Fibroblast of skin of back (primary cell): Measurements from ENCODE around the gene IFT57.
A peak's percentile ranks its signal among the peaks of the same experiment; 100 is the strongest.
"Not testable (repeated sequence)": the region's sequence is repeated elsewhere in the genome, so short reads cannot be mapped to it uniquely, and the experiment has no call there.

Experiments
- DNase-seq: peaks from one replicate; pipeline ENCODE4 v3.0.0-alpha.2; 2013

Gene IFT57

DNA sequence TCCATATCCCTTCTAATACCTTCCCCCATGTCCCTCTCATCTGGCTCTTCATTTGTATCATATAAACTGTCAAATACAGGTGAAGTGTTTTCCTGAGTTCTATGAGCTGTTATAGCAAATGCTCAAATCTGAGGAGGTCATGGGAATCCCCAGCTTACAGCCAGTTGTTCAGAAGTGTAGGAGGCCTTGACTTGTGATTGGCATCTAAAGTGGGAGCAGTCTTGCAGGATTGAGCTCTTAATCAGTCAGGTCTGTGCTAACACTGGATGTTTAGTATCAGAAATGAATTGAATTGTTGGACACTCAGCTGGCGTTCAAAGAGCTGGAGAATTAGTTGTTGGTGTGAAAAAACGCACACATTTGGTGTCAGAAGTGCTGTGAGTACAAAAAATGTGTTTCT lies 65.0 kb downstream of the IFT57 start:
- DNase-seq, result no peak

DNA sequence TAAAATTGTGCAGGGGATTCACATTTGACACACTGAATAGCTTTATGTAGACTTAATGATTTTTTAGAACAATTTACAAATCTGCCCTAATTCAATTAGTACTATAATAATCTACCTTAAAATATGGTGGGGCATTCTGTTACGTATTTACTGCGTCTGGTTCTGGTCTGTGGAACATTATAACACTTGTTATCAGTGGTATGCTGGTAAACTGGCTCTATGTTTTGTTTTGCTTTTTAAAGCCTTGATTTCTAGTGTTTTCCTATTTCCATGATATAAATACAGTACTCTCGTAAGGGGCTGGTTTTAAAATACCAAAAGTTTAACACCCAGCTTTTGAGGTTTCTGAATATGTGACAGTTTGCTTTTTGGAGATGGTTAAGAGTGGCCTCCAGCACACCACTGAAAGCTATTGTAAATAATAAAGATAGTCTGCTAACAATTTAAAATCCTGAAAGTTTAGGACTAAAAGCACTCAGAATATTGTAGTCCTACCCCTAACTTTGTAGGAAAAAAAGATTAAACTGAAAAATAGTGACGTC lies 65.8 kb downstream of the IFT57 start:
- DNase-seq, result no peak

GRCh38 chr3:108155642-108156041 lies 66.6 kb downstream of the IFT57 start:
- not testable (repeated sequence) for DNase-seq

DNA sequence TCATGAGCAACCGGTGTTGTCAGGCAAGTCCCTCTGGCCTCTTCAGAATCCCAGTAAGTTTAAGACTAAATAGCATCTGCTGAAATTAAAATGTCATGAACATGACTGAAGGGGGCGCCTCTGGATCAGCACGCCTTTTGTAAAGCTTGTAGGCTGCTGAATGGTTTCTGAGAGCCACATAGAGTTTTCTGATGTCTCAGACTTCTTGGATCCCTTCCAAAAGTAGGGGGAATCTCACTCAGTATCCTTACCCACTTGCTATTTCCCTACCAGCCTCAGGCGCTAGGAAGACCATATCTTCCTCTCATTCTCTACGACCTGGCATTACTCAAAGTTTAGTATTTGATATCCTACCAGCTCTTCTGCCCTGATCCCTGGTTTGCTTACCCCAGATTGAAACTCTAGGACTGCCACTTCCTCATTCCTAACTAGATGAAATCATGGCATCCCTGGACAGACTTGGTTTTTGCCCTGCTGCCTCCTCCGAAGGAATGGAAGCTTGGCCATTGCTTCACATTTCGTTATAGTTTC lies 68.7 kb downstream of the IFT57 start:
- DNase-seq, result peak; percentile 72

GRCh38 chr3:108152274-108152673 lies 70.0 kb downstream of the IFT57 start:
- no peak for DNase-seq

DNA sequence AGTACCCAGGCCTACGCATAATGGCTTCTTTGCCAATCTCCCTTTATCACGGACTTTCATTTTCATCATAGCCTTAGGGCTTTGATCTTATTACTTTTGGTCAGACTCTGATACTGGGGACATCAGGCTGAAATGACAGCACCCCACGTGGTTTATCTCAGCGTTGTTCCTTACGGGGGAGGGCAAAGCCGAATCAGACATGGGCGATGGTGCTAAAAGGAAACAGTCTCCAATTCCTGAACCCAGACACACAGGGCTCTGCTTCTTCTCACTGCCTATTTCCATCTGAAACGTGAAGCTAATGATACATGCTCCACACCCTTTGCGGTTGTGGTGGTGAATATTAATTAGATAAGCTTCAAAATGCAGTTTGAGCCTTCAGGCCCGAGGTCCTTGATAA lies 72.0 kb downstream of the IFT57 start:
- no peak for DNase-seq

DNA sequence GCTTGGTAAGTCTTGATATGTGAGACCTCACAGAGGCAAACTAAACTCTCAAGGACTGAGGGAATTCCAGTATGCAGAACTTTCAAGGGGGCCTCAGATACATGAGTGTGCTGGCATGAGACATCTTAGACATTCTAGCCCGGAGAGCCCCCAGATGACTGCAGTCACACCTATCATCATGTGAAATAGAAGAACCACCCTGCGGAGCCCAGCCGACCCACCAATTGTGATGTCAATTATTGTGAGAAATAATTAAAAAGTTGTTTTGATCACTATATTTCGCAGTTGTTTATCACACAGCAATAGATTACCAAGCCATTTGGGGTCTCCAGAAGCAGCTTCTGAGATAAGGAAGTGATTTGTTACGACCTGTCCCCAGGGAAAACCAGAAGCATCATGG lies 76.1 kb downstream of the IFT57 start:
- DNase-seq, result no peak

GRCh38 chr3:108145578-108145977 lies 76.6 kb downstream of the IFT57 start:
- no peak for DNase-seq

- DNase-seq, result no peak
Observed at GRCh38 chr3:108137460-108137814, 84.8 kb downstream of the IFT57 start.

DNA sequence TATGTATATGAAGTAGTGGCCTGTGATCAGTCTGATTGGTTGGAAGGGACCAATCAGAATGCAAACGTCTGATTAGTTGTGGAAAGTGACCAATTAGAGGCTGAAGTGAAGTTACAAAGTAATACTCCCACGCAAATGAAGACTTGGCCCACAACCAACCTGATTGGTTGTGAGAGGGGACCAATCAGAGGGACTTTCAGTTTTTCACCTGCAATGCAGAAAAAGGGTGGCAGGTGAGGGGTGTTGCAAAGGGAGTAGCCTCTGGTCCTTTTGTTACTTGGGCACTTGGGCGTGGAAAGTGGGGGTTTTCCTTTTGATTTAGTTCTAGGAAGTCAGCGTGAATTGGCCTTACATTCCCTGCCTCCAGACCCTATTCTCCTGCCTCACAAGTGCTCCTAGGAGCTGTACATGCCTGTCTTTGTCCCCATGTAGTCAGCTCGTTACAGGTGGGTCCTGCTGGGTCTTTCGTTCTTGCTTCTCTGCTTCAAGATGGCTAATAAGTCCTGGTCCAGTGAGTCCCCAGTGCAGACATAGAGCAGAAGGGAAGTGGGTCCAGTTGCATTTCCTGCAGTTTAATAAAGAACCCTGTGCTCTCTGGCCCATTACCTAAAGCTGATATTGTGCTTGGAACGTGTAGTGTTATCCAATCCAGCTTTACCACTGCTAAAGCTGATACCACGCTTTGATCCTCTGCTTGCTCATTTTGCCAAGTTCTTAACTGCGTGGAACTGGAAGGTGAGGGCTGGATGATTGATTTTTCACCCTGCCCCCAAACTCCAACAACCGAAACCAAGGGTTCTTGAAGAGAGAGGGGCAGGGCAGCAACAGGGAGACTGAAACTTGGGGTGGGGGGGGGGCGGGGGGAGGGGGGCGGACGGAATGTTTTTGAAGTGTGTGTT lies 85.4 kb downstream of the IFT57 start:
- no peak for DNase-seq

- no peak for DNase-seq
Observed at GRCh38 chr3:108134555-108134880, 87.7 kb downstream of the IFT57 start.

- DNase-seq, result no peak
Observed at GRCh38 chr3:108133858-108134554, 88.2 kb downstream of the IFT57 start.

GRCh38 chr3:108133048-108133369 lies 89.2 kb downstream of the IFT57 start:
- no peak for DNase-seq

DNA sequence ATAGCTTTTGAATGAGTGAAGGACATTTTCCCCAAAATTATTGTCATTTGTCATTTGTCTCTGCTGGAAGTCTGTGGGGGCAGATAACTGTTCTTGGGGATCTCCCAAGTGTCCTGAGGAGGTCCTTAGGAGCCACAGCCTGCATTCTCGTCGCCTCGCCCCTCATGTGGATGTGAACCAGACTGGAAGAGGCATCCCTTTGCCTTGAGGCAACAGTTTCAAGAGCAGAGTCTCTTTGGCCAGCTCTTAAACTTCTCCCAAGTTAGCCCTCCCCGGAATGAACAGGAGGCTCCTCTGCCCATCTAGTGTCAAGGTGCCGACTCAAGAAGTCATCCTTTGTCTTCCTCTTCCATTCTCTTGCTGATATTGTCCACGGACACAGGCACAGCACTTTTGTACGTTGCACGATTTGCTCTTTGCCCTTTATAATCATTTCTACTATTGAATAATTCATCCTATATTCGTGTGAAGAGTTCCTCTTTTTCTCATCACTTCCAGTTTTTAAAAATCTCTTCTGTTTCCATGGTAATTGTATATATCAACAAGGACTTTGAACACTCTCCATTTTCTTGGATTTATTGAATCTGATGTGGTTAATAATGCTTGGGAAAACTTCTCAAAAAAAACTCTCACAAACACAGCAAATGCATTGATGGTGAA lies 90.6 kb downstream of the IFT57 start:
- no peak for DNase-seq

- peak; percentile 90 for DNase-seq
Observed at GRCh38 chr3:108130701-108131474, 91.3 kb downstream of the IFT57 start.

GRCh38 chr3:108130236-108130635 lies 92.0 kb downstream of the IFT57 start:
- no peak for DNase-seq

- DNase-seq, result no peak
Observed at GRCh38 chr3:108127301-108127988, 94.8 kb downstream of the IFT57 start.

- no peak for DNase-seq
Observed at GRCh38 chr3:108126348-108126747, 95.9 kb downstream of the IFT57 start.

GRCh38 chr3:108125550-108126071 lies 96.6 kb downstream of the IFT57 start:
- no peak for DNase-seq

DNA sequence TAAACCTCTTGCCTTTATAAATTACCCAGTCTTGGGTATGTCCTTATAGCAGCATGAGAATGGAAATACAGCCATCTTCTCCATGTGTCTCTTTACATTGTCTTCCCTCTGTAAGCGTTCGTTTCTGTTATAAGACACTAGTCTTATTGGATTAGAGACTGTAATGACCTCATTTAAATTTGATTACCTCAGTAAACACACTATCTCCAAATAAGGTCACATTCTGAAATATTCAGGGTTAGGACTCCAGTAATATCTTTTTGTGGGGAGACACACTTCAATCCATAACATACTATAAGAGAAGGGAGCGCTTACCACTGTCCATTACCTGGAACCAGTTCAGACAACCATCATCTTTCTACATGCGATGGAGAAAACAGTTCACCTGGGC lies 97.1 kb downstream of the IFT57 start:
- no peak for DNase-seq

DNA sequence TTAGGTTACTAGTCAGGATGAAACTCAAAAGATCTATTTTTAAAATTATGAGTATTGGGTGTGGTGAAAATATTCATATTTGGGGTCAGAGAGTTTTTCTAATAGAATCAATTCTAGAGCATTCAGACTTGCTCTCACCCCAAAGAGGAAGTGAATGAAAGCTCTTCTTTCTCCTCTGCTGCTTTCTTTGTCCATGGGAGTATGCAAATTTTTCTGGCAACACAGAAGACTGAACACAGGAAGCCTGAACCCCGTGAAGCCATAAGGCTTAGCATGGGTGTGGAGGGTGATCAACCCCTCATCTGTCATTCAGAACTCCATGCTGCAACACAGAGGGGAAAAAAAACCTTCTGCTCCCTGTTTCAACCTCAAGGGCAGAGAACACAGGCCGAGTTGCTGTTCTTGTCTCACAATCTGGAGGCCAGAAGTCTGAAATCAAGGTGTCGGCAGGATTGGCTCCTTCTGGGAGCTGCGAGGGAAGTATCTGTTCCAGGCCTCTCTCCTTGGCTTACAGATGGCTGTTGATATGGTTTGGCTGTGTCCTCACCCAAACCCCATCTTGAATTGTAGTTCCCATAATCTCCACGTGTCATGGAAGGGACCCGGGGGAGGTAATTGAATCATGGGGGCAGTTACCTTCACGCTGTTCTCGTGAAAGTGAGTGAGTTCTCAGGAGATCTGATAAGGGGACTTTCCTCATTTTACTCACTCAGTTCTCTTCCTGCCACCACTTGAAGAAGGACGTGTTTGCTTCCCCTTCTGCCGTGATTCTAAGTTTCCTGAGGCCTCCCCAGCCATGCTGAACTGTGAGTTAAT lies 97.7 kb downstream of the IFT57 start:
- no peak for DNase-seq
